CD4-positive, alpha-beta T cell treated with Interleukin-6 at 100 ng/mL for 8 hours (primary cell): ENCODE data around the gene PSMB11.
"Not testable (repeated sequence)": the region's sequence is repeated elsewhere in the genome, so short reads cannot be mapped to it uniquely, and the experiment has no call there.

Experiments used
- DNase-seq: peaks from one replicate; pipeline ENCODE4 v3.0.0-alpha.2; 2020; ENCODE audit warnings: mixed read lengths, low spot score

PSMB11 gene

GRCh38 chr14:23013749-23014054 lies 28.3 kb upstream of the PSMB11 start:
- DNase-seq = not testable (repeated sequence)

- DNase-seq = no peak
Observed at GRCh38 chr14:23015618-23016017, 26.4 kb upstream of the PSMB11 start.

GRCh38 chr14:23017091-23017490 lies 24.9 kb upstream of the PSMB11 start:
- DNase-seq = no peak

GRCh38 chr14:23018107-23018506 lies 23.9 kb upstream of the PSMB11 start:
- no peak for DNase-seq

GRCh38 chr14:23020143-23021128 lies 21.6 kb upstream of the PSMB11 start:
- DNase-seq = peak; percentile 32

- DNase-seq = no peak
Observed at GRCh38 chr14:23021434-23021833, 20.6 kb upstream of the PSMB11 start.

GRCh38 chr14:23021889-23022442 lies 20.0 kb upstream of the PSMB11 start:
- DNase-seq = no peak

GRCh38 chr14:23023022-23023794 lies 18.8 kb upstream of the PSMB11 start:
- peak; percentile 26 for DNase-seq

- DNase-seq = no peak
Observed at GRCh38 chr14:23023795-23024152, 18.2 kb upstream of the PSMB11 start.

GRCh38 chr14:23024612-23025075 lies 17.4 kb upstream of the PSMB11 start:
- DNase-seq = no peak

GRCh38 chr14:23025151-23025814 lies 16.7 kb upstream of the PSMB11 start:
- DNase-seq = no peak

GRCh38 chr14:23028799-23029198 lies 13.2 kb upstream of the PSMB11 start:
- DNase-seq = peak; percentile 47

GRCh38 chr14:23030936-23031335 lies 11.1 kb upstream of the PSMB11 start:
- DNase-seq = no peak

GRCh38 chr14:23033251-23033727 lies 8.7 kb upstream of the PSMB11 start:
- no peak for DNase-seq

GRCh38 chr14:23033801-23034497 lies 8.1 kb upstream of the PSMB11 start:
- no peak for DNase-seq

- peak; percentile 92 for DNase-seq
Observed at GRCh38 chr14:23034498-23035302, 7.3 kb upstream of the PSMB11 start, which contains the start of gene PSMB5. Gene PSMB5 (minus strand): TSS chr14:23034900. CDS start chr14:23034881, 19 bp downstream.

GRCh38 chr14:23035303-23036144 lies 6.5 kb upstream of the PSMB11 start:
- no peak for DNase-seq

- DNase-seq = no peak
Observed at GRCh38 chr14:23040100-23040499, 1.9 kb upstream of the PSMB11 start.

- DNase-seq = no peak
Observed at GRCh38 chr14:23041729-23042128, 283 bp upstream of the PSMB11 start.
